GM18507 (cell line): ENCODE results near the gene PTPRD.
"Not testable (repeated sequence)": the region's sequence is repeated elsewhere in the genome, so short reads cannot be mapped to it uniquely, and the experiment has no call there.

Source experiments
- DNase-seq: peaks from one replicate; pipeline ENCODE4 v3.0.0; 2011; ENCODE audit warnings: low read depth; ENCODE audit not compliant: insufficient read length; ENCODE audit errors: extremely low spot score
- FAIRE-seq: peaks from 2 replicates; lab custom pipeline; 2011; peaks lifted over from hg19 to GRCh38; lab: Jason Lieb, UNC

The PTPRD gene

GRCh38 chr9:10512144-10512543 is 100.7 kb downstream of the PTPRD start:
- FAIRE-seq = no peak
- DNase-seq = no peak

GRCh38 chr9:10488937-10489336 is 123.9 kb downstream of the PTPRD start:
- no peak for DNase-seq
- FAIRE-seq = no peak

DNA sequence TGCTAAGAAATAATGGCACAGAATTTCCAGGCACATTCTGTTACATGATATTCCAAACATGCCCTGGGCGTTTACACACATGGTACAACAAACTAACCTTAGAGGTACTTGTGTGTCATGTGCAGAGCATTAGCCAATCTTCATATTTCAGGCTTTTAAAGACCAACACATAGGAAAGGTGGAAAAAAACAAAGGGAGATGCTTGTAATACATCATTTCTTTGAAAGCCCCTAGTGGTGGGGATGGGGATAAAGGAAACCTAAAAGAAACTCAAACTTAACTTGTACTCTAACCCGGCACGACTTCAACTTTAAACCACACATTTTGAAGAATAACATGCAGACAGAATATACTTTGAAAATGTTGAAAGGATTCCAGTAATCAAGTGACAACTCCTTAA is 133.6 kb downstream of the PTPRD start:
- DNase-seq (no peak), FAIRE-seq (no peak)

DNA sequence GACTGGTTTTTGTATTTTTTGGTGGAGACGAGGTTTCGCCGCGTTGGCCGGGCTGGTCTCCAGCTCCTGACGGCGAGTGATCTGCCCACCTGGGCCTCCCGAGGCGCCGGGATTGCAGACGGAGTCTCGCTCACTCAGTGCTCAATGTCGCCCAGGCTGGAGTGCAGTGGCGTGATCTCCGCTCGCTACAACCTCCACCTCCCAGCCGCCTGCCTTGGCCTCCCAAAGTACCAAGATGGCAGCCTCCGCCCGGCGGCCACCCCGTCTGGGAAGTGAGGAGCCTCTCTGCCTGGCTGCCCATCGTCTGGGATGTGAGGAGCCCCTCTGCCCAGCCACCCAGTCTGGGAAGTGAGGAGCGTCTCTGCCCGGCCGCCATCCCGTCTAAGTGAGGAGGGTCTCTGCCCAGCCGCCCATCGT is 163.6 kb downstream of the PTPRD start:
- not testable (repeated sequence) for FAIRE-seq, DNase-seq

GRCh38 chr9:10447036-10447435 is 165.8 kb downstream of the PTPRD start:
- DNase-seq (no peak), FAIRE-seq (no peak)

DNA sequence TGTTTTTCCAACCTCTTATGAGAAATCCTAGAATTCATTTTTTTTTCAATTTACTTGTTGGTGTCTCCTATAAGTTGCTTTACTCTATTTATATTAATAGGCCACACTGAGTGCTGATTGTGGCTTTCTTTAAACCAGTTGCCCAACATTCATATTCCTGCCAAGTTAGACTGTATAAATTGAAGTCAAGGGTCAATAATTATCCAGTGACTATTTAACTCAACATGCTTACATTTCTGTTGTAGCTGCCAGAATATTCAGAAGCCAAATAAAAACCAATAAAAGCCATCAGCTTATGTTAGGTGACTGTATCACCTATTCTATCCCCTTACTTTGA is 169.0 kb downstream of the PTPRD start:
- DNase-seq = no peak

GRCh38 chr9:10443181-10443867 is 169.5 kb downstream of the PTPRD start:
- DNase-seq (no peak), FAIRE-seq (no peak)

More for the DNA sequence above, 169.0 kb downstream of the PTPRD start:
- FAIRE-seq = no peak

GRCh38 chr9:10438955-10439354 is 173.8 kb downstream of the PTPRD start:
- no peak for FAIRE-seq
- no peak for DNase-seq

GRCh38 chr9:10436756-10437155 is 176.0 kb downstream of the PTPRD start:
- no peak for FAIRE-seq
- DNase-seq = no peak

GRCh38 chr9:10434412-10434811 is 178.4 kb downstream of the PTPRD start:
- DNase-seq (no peak), FAIRE-seq (no peak)

GRCh38 chr9:10411272-10411671 is 201.5 kb downstream of the PTPRD start:
- no peak for FAIRE-seq
- DNase-seq = no peak

GRCh38 chr9:10403283-10403682 is 209.5 kb downstream of the PTPRD start:
- FAIRE-seq (no peak), DNase-seq (no peak)

DNA sequence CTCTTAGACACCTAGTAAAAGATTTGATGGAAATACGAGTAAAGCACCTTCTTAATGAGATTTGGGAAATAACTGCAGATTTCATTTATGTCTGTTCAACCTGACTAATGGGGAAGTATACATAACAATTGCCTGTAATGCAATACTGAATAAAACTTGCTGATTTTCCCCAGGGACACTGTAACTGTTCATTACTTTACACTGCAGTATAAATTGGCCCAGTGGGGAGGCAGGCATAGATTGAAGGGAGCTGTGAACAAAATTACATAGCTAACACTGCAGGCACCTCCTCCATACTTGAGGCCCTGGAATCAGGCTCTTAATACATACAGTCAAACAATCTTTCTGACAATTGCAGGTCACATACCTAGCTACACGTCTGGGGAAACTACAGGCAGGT is 216.2 kb downstream of the PTPRD start:
- FAIRE-seq (no peak), DNase-seq (no peak)

DNA sequence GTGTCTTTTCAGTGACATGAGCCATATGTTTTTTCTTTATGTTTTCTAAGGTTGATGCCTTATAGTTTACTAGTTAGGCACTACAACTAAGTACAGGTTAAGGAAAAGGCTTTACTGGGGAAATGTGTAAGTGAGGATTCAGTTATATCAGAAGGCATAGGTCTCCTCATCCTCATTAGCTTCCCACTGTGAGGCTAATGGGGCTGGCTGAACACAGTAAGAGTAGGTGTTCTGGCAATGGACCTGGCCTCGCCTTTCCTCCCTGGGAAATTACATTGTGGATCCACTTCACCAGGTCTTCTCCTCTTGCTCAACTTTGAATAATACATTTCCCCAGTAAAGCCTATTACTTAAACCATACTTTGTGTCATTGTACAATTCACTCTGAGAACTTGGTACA is 225.5 kb downstream of the PTPRD start:
- FAIRE-seq (no peak), DNase-seq (no peak)

GRCh38 chr9:10371824-10372223 is 241.0 kb downstream of the PTPRD start:
- DNase-seq (no peak), FAIRE-seq (no peak)

DNA sequence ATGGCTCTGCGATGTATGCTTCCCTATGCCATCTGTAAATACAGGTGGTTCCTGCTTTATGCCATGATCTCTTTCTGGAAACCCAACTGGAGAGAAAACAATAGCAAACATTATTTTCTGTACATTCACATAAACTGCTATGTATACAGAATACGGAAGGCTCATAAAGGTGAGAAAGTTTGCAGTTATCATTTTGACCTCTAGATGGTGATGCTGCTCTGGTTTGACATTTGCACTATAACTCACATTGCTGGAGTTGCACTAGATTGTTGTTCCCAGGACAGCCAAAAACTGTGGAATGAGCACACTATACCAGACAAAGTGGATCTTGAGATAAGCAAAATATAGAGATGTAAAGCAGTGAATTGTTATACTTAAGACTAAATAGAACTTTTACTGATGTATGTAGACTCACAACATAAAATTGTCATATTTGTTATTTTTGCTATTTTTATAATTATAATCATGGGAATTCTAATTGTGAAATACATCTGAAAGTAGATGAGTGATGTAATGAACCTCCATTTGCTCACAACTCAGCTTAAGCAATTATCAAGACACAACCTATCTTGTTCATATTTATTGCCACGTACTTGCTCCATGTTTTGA is 246.5 kb downstream of the PTPRD start:
- DNase-seq = no peak
- no peak for FAIRE-seq

- FAIRE-seq = no peak
- DNase-seq = no peak
These were observed 258.2 kb downstream of the PTPRD start for GRCh38 chr9:10354591-10354990.

GRCh38 chr9:10345621-10346020 is 267.2 kb downstream of the PTPRD start:
- not testable (repeated sequence) for DNase-seq, FAIRE-seq

DNA sequence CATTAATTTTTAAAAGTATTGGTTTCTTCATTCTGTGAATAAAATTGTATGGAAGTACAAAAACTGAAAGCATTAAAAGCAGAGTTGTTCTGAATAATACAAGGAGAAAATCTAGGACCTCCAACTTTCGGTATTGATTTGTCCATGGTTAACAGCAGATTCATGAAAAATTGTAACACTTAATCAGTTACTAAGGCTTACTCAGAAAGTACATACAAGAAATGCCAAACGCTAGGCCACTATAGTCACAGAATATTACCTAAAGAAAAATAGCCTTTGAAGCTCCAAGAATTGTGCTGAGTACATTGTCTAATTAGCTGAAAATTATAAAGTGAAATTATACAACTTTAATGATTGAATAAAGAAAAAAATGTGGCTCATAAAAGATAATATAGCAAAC is 271.7 kb downstream of the PTPRD start:
- DNase-seq = no peak
- no peak for FAIRE-seq

GRCh38 chr9:10339152-10339551 is 273.6 kb downstream of the PTPRD start:
- no peak for DNase-seq
- no peak for FAIRE-seq

DNA sequence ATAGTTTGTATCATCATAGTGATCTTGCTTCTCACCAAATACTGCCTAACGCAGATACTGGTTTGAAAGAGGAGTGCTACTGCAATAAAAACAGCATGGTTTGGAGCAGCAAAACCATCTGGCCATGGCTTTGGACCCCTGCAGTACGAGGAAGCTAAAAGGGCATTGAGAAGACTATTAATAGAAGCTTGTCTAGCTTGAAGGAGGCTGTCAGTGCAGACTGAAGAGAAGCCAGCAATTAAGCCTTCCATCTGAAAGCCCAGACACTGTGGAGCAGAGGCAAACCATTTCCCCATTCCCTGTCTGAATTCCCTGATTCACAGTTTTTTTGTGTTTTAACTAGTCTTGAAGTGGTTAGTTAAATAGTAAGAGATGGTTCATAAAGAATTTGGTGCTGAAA is 281.6 kb downstream of the PTPRD start:
- DNase-seq = no peak
- no peak for FAIRE-seq

- DNase-seq (no peak), FAIRE-seq (no peak)
These were observed 330.7 kb downstream of the PTPRD start for GRCh38 chr9:10282084-10282483.
